Psoas muscle (tissue), 8 donors: ENCODE measurements around the gene KIAA0513. TPM values are rescaled to one million over a fixed set of nuclear protein-coding genes. Genes with fewer than 3 reads are reported as not detected.
A peak's percentile ranks its signal among the peaks of the same experiment; 100 is the strongest.

ENCODE experiments used
- ATAC-seq, 4 donors: fragments of 200-7000 bp; cut with Tn5 transposase; one replicate each; pipeline ENCODE4 v1.9.1; 2020; ENCODE audit warnings: moderate library complexity in 3 of 4, mild to moderate bottlenecking in 2 of 4
- DNase-seq, 2 donors: peaks; one replicate each; pipeline ENCODE4 v3.0.0-alpha.2; 2020
- H3K27ac ChIP-seq: fragments of 200-600 bp; one replicate; pipeline ENCODE4 v1.8.0; 2022
- H3K27me3 ChIP-seq, 3 donors: fragments of 200-600 bp in 1 of 3; one replicate each; pipeline versions ENCODE4 v1.6.1 to v1.8.0; 2013 to 2022; ENCODE audit warnings: low read length in 2 of 3, mild to moderate bottlenecking in 2 of 3, moderate library complexity in 1 of 3; ENCODE audit not compliant: insufficient read depth in 3 of 3
- H3K36me3 ChIP-seq, 2 donors: fragments of 200-600 bp in 1 of 2; one replicate each; pipeline versions ENCODE4 v1.6.1 to v1.8.0; 2013 to 2022; ENCODE audit warnings: low read depth in 1 of 2, mild to moderate bottlenecking in 1 of 2, moderate library complexity in 1 of 2; ENCODE audit not compliant: insufficient read depth in 1 of 2
- H3K4me1 ChIP-seq: fragments of 200-600 bp; one replicate; pipeline ENCODE4 v1.8.0; 2022
- H3K4me3 ChIP-seq: fragments of 200-600 bp; one replicate; pipeline ENCODE4 v1.8.0; 2022; ENCODE audit warnings: mild to moderate bottlenecking
- H3K9me3 ChIP-seq: fragments of 200-600 bp; one replicate; pipeline ENCODE4 v1.8.0; 2022
- CTCF ChIP-seq: fragments of 200-600 bp; IDR thresholded peaks from one replicate; pipeline ENCODE4 v1.8.0; 2022; ENCODE audit warnings: antibody characterized with exemption
- WGBS, 3 donors: extraction: QIAGEN DNeasy Blood & Tissue Kit; methylation state at CpG; one replicate each; pipeline versions ENCODE4 v1.1.6 to v1.1.7; 2013; 5-methylcytosine and 5-hydroxymethylcytosine counted together
- intact Hi-C, 2 donors: fragments of 100-400 bp; cut with DNase I; formaldehyde crosslinking; loops; one replicate each; pipeline versions ENCODE4 v1.11.0 to v1.14.2; 2022
- polyA plus RNA-seq, 3 donors: library from polyadenylated mRNA; stranded (reverse); fragments of 200-250 nt; gene quantifications; one replicate each; pipeline ENCODE4 v1.2.3, GENCODE V29; 2013
- total RNA-seq, 4 donors: library from RNA; stranded (reverse); fragmentation: NEBNext Ultra II Directional in 2 of 4; extraction: Animal tissue kit (Norgen Biotek cat#: 25700) in 2 of 4; gene quantifications; one replicate each; pipeline versions ENCODE4 v1.2.1 to v1.2.4, GENCODE V29; 2021 to 2023
- donor health status: healthy with polysubstance abuse.
- donor health status: DM: no; HTN: no; CAD: no; lungs with moderate emphysema.
- donor health status: Bipolar disorder and iron deficiency.
- donor health status: healthy.
- donor health status: DM: yes; HTN: yes; CAD: no.
- donor health status: DM: no; HTN: no; CAD: no.
- donor health status: DM: no; HTN: no; CAD: no.
- donor health status: DM: yes; HTN: yes; CAD: no.

The KIAA0513 gene
- total and polyA plus RNA-seq, 7 donors, result 3.6 to 18.2 (median 12.9) TPM

GRCh38 chr16:85090873-85091521 lies 63.4 kb downstream of the KIAA0513 start:
- Histone ChIP-seq H3K36me3 (peaks cover 0 to 9% of the 10 kb centered on the region in 2 donors), H3K4me3 (no peak overlapping the region), H3K4me1 (no peaks in the 10 kb centered on the region), H3K9me3 (no peaks in the 10 kb centered on the region), H3K27me3 (peaks cover 0 to 6% (median 5%) of the 10 kb centered on the region in 3 donors), H3K27ac (no peak overlapping the region)
- 85 to 94% (median 91%) methylated on average over 8 of the region's 8 CpGs for WGBS, 3 donors
- TF ChIP-seq CTCF, result no peak
- DNase-seq (no peak), ATAC-seq (peak in 1 of 4 donors; percentile 3)
- intact Hi-C loops, result no loop called here

GRCh38 chr16:85091522-85091910 lies 63.9 kb downstream of the KIAA0513 start:
- ATAC-seq (no peak), DNase-seq (no peak)
- Histone ChIP-seq H3K9me3 (no peaks in the 10 kb centered on the region), H3K4me3 (no peak overlapping the region), H3K36me3 (peaks cover 0 to 9% of the 10 kb centered on the region in 2 donors), H3K27me3 (peaks cover 0 to 6% (median 5%) of the 10 kb centered on the region in 3 donors), H3K27ac (no peak overlapping the region), H3K4me1 (no peaks in the 10 kb centered on the region)
- no peak for TF ChIP-seq CTCF
- 92 to 94% (median 93%) methylated on average over 7 of the region's 7 CpGs for whole genome bisulfite sequencing, 3 donors
- intact Hi-C loops, result no loop called here

- TF ChIP-seq CTCF, result no peak
- 73 to 82% (median 74%) methylated on average over 9 of the region's 9 CpGs for WGBS, 3 donors
Observed at GRCh38 chr16:85092309-85092708, 64.7 kb downstream of the KIAA0513 start.

GRCh38 chr16:85092851-85093250 lies 65.3 kb downstream of the KIAA0513 start:
- Histone ChIP-seq H3K27me3 (peaks cover 0 to 6% (median 5%) of the 10 kb centered on the region in 3 donors), H3K4me3 (no peak overlapping the region), H3K4me1 (no peaks in the 10 kb centered on the region), H3K27ac (no peak overlapping the region), H3K9me3 (no peaks in the 10 kb centered on the region), H3K36me3 (peaks cover 0 to 9% of the 10 kb centered on the region in 2 donors)
- WGBS, 3 donors, result 77 to 82% (median 80%) methylated on average over 18 of the region's 18 CpGs
- intact Hi-C loops, result no loop called here
- no peak for DNase-seq
- ATAC-seq, result no peak
- no peak for TF ChIP-seq CTCF

More at GRCh38 chr16:85092309-85092708, 64.7 kb downstream of the KIAA0513 start:
- H3K36me3 ChIP-seq, result peaks cover 0 to 9% of the 10 kb centered on the region in 2 donors
- peaks cover 0 to 6% (median 5%) of the 10 kb centered on the region in 3 donors for H3K27me3 ChIP-seq
- intact Hi-C loops, result no loop called here
- no peaks in the 10 kb centered on the region for H3K9me3 ChIP-seq
- ATAC-seq (no peak), DNase-seq (no peak)
- no peak overlapping the region for H3K27ac ChIP-seq
- no peaks in the 10 kb centered on the region for H3K4me1 ChIP-seq
- no peak overlapping the region for H3K4me3 ChIP-seq

- Histone ChIP-seq H3K27ac (no peak overlapping the region), H3K4me1 (no peaks in the 10 kb centered on the region), H3K27me3 (peaks cover 0 to 6% (median 5%) of the 10 kb centered on the region in 3 donors), H3K4me3 (no peak overlapping the region), H3K36me3 (peaks cover 0 to under 1% of the 10 kb centered on the region in 2 donors), H3K9me3 (no peaks in the 10 kb centered on the region)
- 80 to 83% (median 81%) methylated on average over 13 of the region's 13 CpGs for WGBS, 3 donors
- intact Hi-C loops, result no loop called here
- ATAC-seq, result no peak
- DNase-seq, result no peak
- no peak for TF ChIP-seq CTCF
Observed at GRCh38 chr16:85093705-85094104, 66.1 kb downstream of the KIAA0513 start.
